HepG2 (cell line): Measurements from ENCODE around the gene ADGRG6. TPM values are rescaled to one million over a fixed set of nuclear protein-coding genes. Genes with fewer than 3 reads are reported as not detected.

Experiments
- ATF1 ChIP-seq: IDR thresholded peaks from 2 replicates; pipeline ENCODE4 v1.6.1; 2016; ENCODE audit warnings: mild to moderate bottlenecking, control low read depth
- CAMTA2 ChIP-seq: sonication (generic); formaldehyde crosslinking; IDR thresholded peaks from 2 replicates; pipeline ENCODE4 v1.4.0; 2020; ENCODE audit warnings: mild to moderate bottlenecking, missing genetic modification reagents, borderline replicate concordance
- CENPX ChIP-seq: sonication (generic); formaldehyde crosslinking; IDR thresholded peaks from 2 replicates; pipeline ENCODE4 v1.9.0; 2021; ENCODE audit warnings: mild to moderate bottlenecking, missing genetic modification reagents, moderate library complexity
- CHD4 ChIP-seq: fragments of 200-600 bp; sonication (generic); IDR thresholded peaks from 2 replicates; pipeline ENCODE4 v1.7.0; 2017; ENCODE audit warnings: mild to moderate bottlenecking, low read length, borderline replicate concordance
- CREBL2 ChIP-seq: sonication (generic); formaldehyde crosslinking; IDR thresholded peaks from 2 replicates; pipeline ENCODE4 v1.8.1; 2023; ENCODE audit warnings: missing genetic modification reagents, mild to moderate bottlenecking, borderline replicate concordance
- DMAP1 ChIP-seq: IDR thresholded peaks from 2 replicates; pipeline ENCODE4 v1.6.1; 2016
- JUNB ChIP-seq: sonication (generic); formaldehyde crosslinking; IDR thresholded peaks from 2 replicates; pipeline ENCODE4 v1.8.0; 2022; ENCODE audit warnings: missing genetic modification reagents, mild to moderate bottlenecking, borderline replicate concordance
- PRDM15 ChIP-seq: sonication (generic); formaldehyde crosslinking; IDR thresholded peaks from 2 replicates; pipeline ENCODE4 v1.4.0; 2020; ENCODE audit warnings: missing genetic modification reagents
- SRSF4 ChIP-seq: fragments of 200-400 bp; formaldehyde crosslinking; IDR thresholded peaks from one replicate; pipeline ENCODE4 v1.6.1; 2018; ENCODE audit warnings: mild to moderate bottlenecking, low read depth, low read length, moderate library complexity; ENCODE audit not compliant: poor library complexity, severe bottlenecking
- TCF12 ChIP-seq, 2 experiments: fragments of 450-650 bp in 1 of 2; sonication (generic) in 1 of 2; formaldehyde crosslinking in 1 of 2; IDR thresholded peaks; 2 replicates each; pipeline versions ENCODE4 v1.6.1 to v1.8.0; 2017 to 2022; ENCODE audit warnings: antibody characterized with exemption in 1 of 2, mild to moderate bottlenecking in 1 of 2, missing genetic modification reagents in 1 of 2, moderate library complexity in 1 of 2
- TOPORS ChIP-seq: sonication (generic); formaldehyde crosslinking; IDR thresholded peaks from 2 replicates; pipeline ENCODE4 v1.8.0; 2023; ENCODE audit warnings: mild to moderate bottlenecking, missing genetic modification reagents
- ZNF282 ChIP-seq: fragments of 450-650 bp; IDR thresholded peaks from 2 replicates; pipeline ENCODE4 v1.6.1; 2018; ENCODE audit not compliant: partially characterized antibody
- ZNF616 ChIP-seq: sonication (generic); formaldehyde crosslinking; IDR thresholded peaks from 2 replicates; pipeline ENCODE4 v1.5.0; 2020; ENCODE audit warnings: low read depth, mild to moderate bottlenecking, missing genetic modification reagents
- ZSCAN20 ChIP-seq: sonication (generic); formaldehyde crosslinking; IDR thresholded peaks from 2 replicates; pipeline ENCODE4 v1.4.0; 2020; ENCODE audit warnings: missing genetic modification reagents, mild to moderate bottlenecking, borderline replicate concordance
- polyA plus RNA-seq, 8 experiments: library from polyadenylated mRNA; depleted of rRNA in 3 of 8; stranded (reverse) in 7 of 8; unstranded in 1 of 8; fragments of >200 nt; fragmentation: Illumina TruSeq in 4 of 8; extraction: Trizol in 4 of 8; gene quantifications; 2 replicates each; pipeline versions ENCODE4 v1.2.1 to v1.2.3, GENCODE V29; 2011 to 2016; ENCODE audit warnings: low read depth in 4 of 8, missing spikeins in 1 of 8, mixed read lengths in 1 of 8; ENCODE audit not compliant: insufficient read depth in 1 of 8
- total RNA-seq, 5 experiments: library from RNA; depleted of rRNA; stranded (reverse); fragments of >200 nt; fragmentation: Illumina TruSeq; extraction: Trizol; gene quantifications; 2 replicates each; pipeline ENCODE4 v1.2.3, GENCODE V29; 2016; ENCODE audit warnings: low read depth in 1 of 5
- TF ChIP-seq, protein P1 (sequence below): sonication (generic); formaldehyde crosslinking; IDR thresholded peaks from 2 replicates; pipeline ENCODE4 v1.4.0; 2020; ENCODE audit warnings: missing genetic modification reagents, borderline replicate concordance
- TF ChIP-seq, protein P2 (sequence below): sonication (generic); formaldehyde crosslinking; IDR thresholded peaks from 2 replicates; pipeline ENCODE4; 2020; ENCODE audit warnings: missing genetic modification reagents, mild to moderate bottlenecking, borderline replicate concordance

The ADGRG6 gene
- total and polyA plus RNA-seq, 2 of the 13 experiments (the other 11 are each of a cell fraction or from before 2014, with no cell fraction given): 129 to 249 TPM

DNA sequence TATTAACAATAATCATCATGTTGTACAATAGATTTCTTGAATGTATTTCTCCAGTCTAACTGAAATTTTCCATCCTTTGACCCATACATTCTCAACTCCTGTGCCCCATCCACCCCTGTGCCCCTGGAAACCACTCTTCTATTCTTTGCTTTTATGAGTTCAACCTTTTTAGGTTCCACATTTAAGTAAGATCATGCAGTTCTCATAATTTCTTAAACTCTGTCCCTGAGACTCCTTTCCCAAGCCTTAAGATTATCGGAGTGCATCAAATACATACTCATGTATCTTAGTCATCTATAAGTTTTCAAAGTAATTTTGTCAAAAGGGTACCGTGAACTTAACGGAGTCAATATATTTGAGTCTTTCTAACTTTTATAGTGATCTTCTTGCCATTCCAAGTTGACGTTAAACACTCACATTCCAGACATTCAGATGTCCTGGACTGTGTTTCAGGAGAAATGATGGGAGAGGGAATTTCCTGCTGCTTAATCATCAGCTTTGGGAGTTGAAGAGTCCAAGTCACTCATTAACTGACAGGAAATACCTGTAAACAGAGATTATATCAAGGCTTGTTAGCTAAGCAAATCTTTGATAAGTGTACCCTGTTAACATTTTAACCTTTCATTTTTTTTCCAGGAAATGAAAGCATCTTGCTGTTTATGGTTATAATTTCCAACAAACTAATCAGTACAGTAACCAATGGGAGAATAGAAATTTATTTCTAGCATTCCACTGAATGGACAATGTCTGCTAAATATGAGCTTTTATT, 73.3 kb downstream of the ADGRG6 start (continued):
- no peak for TF ChIP-seq CHD4
- TF ChIP-seq TCF12 (IDR thresholded peaks at IDR 0.05): no peak
- TF ChIP-seq TCF12 (CRISPR knock-in tag; IDR thresholded peaks at IDR 0.05): peak; percentile 78; the same call in 1 of the 2 replicates
- no peak for TF ChIP-seq TOPORS (CRISPR knock-in tag)
- TF ChIP-seq ZSCAN20 (CRISPR knock-in tag): no peak
- no peak for TF ChIP-seq ZNF282
- TF ChIP-seq, protein P1, sequence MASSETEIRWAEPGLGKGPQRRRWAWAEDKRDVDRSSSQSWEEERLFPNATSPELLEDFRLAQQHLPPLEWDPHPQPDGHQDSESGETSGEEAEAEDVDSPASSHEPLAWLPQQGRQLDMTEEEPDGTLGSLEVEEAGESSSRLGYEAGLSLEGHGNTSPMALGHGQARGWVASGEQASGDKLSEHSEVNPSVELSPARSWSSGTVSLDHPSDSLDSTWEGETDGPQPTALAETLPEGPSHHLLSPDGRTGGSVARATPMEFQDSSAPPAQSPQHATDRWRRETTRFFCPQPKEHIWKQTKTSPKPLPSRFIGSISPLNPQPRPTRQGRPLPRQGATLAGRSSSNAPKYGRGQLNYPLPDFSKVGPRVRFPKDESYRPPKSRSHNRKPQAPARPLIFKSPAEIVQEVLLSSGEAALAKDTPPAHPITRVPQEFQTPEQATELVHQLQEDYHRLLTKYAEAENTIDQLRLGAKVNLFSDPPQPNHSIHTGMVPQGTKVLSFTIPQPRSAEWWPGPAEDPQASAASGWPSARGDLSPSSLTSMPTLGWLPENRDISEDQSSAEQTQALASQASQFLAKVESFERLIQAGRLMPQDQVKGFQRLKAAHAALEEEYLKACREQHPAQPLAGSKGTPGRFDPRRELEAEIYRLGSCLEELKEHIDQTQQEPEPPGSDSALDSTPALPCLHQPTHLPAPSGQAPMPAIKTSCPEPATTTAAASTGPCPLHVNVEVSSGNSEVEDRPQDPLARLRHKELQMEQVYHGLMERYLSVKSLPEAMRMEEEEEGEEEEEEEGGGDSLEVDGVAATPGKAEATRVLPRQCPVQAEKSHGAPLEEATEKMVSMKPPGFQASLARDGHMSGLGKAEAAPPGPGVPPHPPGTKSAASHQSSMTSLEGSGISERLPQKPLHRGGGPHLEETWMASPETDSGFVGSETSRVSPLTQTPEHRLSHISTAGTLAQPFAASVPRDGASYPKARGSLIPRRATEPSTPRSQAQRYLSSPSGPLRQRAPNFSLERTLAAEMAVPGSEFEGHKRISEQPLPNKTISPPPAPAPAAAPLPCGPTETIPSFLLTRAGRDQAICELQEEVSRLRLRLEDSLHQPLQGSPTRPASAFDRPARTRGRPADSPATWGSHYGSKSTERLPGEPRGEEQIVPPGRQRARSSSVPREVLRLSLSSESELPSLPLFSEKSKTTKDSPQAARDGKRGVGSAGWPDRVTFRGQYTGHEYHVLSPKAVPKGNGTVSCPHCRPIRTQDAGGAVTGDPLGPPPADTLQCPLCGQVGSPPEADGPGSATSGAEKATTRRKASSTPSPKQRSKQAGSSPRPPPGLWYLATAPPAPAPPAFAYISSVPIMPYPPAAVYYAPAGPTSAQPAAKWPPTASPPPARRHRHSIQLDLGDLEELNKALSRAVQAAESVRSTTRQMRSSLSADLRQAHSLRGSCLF: no peak
- TF ChIP-seq CREBL2 (CRISPR knock-in tag): no peak
- TF ChIP-seq ATF1 (CRISPR knock-in tag): peak; percentile 84
- TF ChIP-seq CAMTA2 (CRISPR knock-in tag): no peak
- peak; percentile 36; the same call in 1 of the 2 replicates for TF ChIP-seq PRDM15 (CRISPR knock-in tag)
- TF ChIP-seq CENPX (CRISPR knock-in tag): no peak
- TF ChIP-seq, protein P2, sequence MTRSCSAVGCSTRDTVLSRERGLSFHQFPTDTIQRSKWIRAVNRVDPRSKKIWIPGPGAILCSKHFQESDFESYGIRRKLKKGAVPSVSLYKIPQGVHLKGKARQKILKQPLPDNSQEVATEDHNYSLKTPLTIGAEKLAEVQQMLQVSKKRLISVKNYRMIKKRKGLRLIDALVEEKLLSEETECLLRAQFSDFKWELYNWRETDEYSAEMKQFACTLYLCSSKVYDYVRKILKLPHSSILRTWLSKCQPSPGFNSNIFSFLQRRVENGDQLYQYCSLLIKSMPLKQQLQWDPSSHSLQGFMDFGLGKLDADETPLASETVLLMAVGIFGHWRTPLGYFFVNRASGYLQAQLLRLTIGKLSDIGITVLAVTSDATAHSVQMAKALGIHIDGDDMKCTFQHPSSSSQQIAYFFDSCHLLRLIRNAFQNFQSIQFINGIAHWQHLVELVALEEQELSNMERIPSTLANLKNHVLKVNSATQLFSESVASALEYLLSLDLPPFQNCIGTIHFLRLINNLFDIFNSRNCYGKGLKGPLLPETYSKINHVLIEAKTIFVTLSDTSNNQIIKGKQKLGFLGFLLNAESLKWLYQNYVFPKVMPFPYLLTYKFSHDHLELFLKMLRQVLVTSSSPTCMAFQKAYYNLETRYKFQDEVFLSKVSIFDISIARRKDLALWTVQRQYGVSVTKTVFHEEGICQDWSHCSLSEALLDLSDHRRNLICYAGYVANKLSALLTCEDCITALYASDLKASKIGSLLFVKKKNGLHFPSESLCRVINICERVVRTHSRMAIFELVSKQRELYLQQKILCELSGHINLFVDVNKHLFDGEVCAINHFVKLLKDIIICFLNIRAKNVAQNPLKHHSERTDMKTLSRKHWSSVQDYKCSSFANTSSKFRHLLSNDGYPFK (CRISPR knock-in tag): no peak
- TF ChIP-seq DMAP1 (CRISPR knock-in tag): peak; percentile 63; the same call in 1 of the 2 replicates
- TF ChIP-seq ZNF616 (CRISPR knock-in tag): no peak
- TF ChIP-seq JUNB (CRISPR knock-in tag): peak; percentile 80; the same call in 1 of the 2 replicates
- TF ChIP-seq SRSF4: no peak
